Endothelial cell of hepatic sinusoid (primary cell): Measurements from ENCODE around the gene NAXE.
"Not testable (repeated sequence)": the region's sequence is repeated elsewhere in the genome, so short reads cannot be mapped to it uniquely, and the experiment has no call there.

ENCODE experiments used
- in situ Hi-C: cut with HindIII; loops from 2 replicates; pipeline ENCODE4 v1.10.0; 2017; ENCODE audit warnings: low sequenced_read_pairs

NAXE gene

GRCh38 chr1:156592158-156592909 is 758 bp downstream of the NAXE start:
- in situ Hi-C loops, result no loop called here

DNA sequence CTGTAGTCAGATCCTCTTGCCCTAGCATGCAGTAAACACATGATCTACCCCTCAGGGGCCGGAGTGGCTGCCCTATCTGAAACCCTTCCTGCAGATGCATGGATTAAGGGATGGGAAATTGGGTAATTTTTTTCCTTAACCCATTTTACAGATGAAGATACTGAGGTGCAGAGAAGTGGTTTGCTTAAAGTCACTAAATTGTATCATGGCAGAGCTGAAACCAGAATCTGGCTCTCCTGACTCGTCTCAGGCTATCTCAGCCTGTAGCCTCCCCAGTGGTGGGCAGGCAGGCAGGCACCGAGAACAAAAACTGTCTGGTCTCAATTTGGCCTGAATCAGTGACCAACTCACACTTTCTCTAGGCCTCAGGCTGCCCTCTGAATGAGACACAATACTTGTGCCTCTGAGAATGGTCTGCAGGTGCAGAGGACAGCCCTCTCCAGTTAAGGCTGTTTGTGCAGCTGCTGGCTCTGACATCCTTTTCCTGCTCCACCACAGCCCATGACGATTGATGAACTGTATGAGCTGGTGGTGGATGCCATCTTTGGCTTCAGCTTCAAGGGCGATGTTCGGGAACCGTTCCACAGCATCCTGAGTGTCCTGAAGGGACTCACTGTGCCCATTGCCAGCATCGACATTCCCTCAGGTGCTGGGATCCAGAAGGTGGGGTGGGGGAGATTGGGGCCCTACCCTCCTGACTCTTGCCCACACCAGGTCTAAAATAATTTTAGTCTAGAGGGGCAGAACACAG is 1.5 kb downstream of the NAXE start:
- in situ Hi-C loops, result no loop called here

- in situ Hi-C loops, result no loop called here
Measured at GRCh38 chr1:156593661-156593989, 2.0 kb downstream of the NAXE start.

DNA sequence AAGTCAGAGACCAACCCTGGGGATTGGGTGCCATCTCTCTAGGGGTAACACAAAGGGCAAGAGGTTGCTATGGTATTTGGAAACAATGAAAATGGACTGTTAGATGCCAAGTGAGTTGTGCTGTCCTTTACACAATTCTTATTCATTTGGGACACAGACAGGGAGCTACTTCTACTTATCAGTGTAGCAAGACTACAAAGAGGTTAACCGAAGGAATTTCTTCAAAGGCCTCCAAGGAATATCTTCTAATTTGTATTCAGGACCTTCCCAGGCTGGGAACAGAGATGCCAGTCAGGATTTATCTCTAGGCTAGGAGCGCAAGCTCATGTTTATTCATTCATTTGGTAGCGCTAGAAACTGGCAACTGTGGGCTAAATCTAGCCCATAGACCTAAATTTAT is 2.6 kb downstream of the NAXE start:
- in situ Hi-C loops, result no loop called here

DNA sequence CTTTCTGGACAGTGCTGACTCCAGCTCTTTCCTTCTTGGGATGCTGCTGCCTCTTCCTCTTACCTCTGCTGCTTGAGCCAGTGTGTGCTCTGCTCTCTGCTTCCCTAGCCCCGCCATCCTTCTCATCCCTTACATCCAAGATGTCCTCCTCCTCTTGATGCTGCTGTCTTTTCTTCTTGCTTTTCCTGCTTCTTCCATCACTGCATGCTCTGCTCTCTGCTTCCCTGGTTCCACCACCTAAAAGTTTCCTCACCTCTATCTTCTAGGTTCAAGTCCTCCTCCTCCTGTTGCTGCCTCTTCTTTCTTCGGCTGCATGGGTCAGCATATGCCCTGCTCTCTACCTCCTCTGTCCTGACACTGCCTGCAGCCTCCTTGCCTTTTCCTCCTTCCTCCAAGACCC is 3.4 kb downstream of the NAXE start:
- in situ Hi-C loops, result no loop called here

- in situ Hi-C loops, result no loop called here
Measured at GRCh38 chr1:156596426-156596825, 4.8 kb downstream of the NAXE start.

DNA sequence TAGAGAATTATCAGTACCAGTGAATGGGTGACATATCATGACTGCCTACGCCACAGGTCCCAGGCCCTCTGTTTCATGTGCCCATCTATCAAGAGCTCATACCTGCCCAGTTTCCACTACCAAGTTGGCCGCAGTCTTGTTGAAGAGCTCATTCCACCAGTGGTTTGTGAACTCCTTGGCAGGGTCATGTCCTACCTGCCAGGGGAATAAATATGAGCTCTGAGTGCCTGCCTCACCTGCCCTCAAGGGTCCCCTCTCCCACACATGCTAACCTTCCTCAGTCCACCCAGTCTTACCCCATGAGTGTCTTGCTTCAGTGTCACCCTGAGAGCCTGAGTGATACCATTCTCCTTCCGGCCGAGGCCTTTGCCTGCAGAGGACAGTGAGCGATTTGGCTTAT is 6.5 kb downstream of the NAXE start:
- in situ Hi-C loops, result no loop called here

GRCh38 chr1:156598731-156599432 is 7.3 kb downstream of the NAXE start:
- in situ Hi-C loops, result no loop called here

GRCh38 chr1:156599811-156600210 is 8.2 kb downstream of the NAXE start:
- in situ Hi-C loops, result no loop called here

- in situ Hi-C loops, result no loop called here
Measured at GRCh38 chr1:156600733-156601121, 9.2 kb downstream of the NAXE start.

DNA sequence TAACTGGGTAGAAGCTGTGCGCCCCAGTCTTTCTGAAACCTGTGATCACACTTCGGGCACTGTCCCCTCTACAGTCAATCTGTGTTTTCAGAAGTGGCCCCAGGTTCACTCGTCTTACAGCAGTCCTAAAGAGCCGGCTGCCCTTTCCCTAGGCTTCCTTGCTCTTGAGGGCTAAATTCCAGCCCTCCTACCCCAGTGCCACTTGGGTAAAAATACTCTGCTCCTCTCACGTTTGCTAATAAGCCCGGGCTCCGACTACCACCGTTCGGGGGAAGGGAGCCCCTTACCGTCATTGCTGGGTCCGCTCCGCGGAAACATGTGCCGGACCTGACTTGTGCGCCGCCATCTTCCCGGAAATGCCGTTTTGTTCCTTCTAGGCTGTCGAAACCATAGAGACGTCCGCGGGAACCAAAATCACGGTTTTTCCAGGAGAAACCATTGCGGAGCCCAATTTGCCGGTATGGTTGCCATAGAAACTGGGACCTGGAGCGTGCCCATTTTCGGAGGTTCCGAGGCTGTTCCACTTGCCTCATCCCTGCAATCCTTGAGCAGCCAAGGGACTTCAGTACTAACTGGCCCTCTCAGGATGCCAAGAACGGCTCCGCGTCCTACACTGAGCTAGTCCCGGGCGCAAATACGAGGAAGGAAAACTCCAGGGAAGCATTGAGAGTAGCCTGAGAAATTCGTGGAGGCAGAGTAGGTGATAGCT is 9.7 kb downstream of the NAXE start, which contains the start of gene GPATCH4:
Gene GPATCH4, minus strand, starts transcription at position 358 of the 709 bp plus-strand sequence.
- in situ Hi-C loops, result no loop called here

DNA sequence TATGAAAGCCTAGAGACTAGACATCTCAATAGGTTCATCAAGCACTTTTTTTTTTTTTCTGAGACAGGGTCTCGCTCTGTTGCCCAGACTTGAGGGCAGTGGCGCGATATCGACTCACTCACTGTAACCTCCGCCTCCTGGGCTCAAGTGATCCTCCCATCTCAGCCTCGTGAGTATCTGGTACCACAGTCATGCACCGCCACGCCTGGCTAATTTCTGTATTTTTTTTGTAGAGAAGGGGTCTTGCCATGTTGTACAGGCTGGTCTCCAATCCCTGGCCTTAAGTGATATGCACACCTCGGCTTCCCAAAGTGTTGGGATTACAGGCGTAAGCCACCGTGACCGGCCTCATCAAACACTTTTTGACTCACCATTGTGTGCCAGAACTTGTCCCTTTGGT is 10.3 kb downstream of the NAXE start:
- in situ Hi-C loops, result no loop called here

DNA sequence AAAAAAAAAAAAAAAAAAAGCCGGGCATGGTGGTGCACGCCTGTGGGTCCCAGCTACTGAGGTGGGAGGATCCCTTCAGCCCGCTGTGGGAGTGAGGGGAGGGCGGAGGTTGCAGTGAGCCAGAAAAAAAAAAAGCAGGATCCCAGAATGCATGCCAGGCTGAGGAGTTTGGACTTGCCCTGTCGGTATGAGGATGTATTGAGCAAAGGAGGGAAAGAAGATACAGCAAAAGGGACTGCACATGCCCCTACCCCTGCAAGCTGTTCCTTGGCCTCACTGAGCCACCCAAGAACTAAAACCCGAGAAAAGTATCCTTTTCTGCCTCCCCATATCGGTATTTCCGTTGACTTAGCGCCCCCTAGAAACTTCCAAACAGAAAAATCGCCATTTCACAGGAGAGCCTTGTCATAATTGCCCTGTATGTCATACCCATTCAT is 11.0 kb downstream of the NAXE start:
- in situ Hi-C loops, result no loop called here

DNA sequence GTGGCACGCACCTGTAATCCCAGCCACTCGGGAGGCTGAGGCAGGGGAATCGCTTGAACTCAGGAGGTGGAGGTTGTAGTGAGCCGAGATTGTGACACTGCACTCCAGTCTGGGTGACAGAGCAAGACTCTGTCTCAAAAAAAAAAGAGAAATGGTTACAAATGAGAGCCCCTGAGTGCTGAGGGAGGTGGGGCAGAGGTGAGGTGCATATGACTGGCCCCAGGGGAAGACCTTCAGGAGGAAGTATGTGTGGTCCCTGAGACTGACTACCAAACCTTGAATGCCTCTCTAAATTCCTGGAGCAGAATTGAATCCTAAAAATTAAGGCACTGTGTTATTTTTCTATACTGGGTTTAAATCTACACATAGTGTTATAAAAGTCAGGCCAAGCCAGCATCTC is 15.8 kb downstream of the NAXE start:
- in situ Hi-C loops, result not testable (repeated sequence)

DNA sequence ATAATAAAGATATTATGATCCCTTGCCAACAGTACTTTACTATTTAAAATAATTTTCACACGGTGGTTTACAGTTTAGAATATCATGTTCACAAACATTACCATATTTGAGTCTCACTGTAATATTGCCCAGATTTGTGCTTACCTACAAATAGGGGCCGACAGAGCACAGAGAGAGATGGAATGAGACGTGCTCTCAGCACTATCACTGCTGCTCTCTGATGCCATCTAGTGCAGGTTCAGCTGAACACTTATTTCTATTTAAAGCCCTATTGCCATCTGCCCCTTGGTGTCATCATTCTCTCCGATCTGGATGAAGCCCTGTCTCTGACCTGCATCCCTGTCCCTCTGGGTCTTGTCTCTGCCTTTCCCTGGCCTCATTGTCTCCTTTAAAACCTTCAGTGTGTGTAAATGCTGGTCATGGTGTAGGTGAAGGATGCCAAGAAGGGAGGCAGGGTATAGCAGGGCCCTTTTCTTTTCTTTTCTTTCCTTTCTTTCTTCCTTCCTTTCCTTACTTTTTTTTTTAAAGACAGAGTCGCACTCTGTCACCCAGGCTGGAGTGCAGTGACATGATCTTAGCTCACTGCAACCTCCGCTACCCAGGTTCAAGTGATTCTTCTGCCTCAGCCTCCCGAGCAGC is 16.6 kb downstream of the NAXE start:
- in situ Hi-C loops, result no loop called here

DNA sequence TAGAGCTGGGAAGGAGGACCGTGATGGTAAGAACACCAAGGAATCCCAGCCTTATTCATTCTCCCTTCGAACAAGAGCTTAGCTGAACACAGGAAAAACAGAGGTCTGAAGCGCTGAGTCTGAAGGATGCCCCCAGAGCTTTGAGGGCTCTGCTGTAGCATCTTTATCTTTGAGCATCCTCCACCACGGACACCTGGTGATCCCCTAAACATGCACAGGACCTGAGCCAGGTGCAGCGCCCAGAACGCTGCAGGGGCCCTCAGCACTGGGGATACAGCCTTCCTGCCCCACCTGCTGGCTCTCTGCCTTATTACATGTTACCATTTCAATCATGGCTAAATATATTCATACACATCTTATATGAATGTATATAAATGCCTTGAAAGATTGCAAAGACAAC is 17.4 kb downstream of the NAXE start:
- in situ Hi-C loops, result no loop called here

GRCh38 chr1:156610072-156610471 is 18.5 kb downstream of the NAXE start:
- in situ Hi-C loops, result not testable (repeated sequence)

DNA sequence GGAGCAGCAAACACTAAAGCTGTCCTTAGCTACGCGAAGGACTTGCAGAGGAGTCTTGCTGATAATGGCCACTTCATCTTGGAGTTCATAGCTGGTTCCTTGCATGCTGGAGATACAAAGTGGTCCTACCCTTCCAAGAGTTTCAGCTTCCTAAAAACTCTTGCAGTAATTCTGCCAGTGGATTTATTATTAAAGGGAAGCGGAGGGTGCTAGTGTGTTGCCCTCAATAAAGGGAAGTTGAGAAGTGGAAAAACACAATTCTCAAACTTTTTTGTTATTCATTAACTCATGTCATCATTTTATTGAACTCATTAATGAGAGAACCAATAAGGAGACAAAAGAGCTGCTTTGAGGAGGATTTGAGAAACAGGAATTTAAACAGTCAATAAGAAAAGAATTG is 21.1 kb downstream of the NAXE start:
- in situ Hi-C loops, result no loop called here

DNA sequence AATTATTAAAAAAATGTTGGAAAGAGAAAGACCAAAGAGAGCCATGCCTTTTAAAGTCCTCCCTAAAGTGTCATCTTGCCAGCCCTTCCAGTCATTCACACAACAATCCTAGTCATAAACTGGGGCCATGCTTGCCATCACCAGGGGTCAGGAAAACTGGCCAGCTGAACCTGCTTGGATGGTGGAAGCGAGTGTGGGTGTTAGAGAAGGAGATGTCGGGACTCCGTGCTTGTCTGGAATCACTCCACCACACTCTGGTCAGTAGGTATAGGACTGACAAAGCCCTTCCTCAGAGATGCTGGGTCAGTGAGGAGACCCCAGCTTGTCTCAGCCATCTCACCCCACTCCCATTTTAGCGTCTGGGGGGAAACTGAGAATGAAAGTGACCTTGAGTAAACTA is 24.4 kb downstream of the NAXE start:
- in situ Hi-C loops, result loop anchor here (5.0 kb wide), 1 partner anchor 39 kb away; the partner anchor contains the start of gene TTC24

- in situ Hi-C loops, result loop anchor here (5.0 kb wide), 1 partner anchor 39 kb away; the partner anchor contains the start of gene TTC24
Measured at GRCh38 chr1:156616463-156616862, 24.9 kb downstream of the NAXE start.
